ENCODE data around the gene RPTOR.

RPTOR gene

GRCh38 chr17:80839970-80840369 is 295.3 kb downstream of the RPTOR start:
- DNase-seq: no peak

GRCh38 chr17:80842456-80843013 is 297.9 kb downstream of the RPTOR start:
- no peak for DNase-seq

- DNase-seq: no peak
Measured at GRCh38 chr17:80843741-80844156, 299.1 kb downstream of the RPTOR start.

DNA sequence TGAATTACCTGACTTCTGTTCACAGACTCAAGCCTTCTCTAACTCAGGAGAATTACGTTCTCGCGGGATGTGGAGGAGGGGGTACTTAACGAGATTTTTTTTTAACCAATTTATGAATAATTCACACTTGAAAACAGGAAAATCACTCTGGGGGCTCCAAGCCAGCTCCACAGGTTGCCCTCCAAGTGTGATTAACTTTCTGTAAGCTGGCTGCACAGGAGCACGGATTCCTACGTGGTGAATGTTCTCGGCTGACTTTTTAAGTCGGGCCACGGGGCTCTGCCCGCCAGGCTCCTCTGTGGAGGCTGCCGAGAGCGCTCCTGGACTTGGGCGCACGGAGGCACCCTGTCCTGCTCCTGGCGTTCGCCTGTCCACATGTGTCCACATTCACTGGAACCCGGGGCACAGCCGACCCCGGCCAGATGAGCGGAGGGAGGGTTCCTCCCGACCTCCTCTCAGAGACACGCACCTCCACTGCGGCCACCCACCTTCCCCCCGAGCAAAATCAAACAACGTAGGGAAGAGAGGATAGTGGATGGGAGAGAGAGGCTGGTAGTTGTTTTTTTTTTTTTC is 299.9 kb downstream of the RPTOR start:
- DNase-seq: no peak

- no peak for DNase-seq
Measured at GRCh38 chr17:80845069-80845862, 300.6 kb downstream of the RPTOR start.

DNA sequence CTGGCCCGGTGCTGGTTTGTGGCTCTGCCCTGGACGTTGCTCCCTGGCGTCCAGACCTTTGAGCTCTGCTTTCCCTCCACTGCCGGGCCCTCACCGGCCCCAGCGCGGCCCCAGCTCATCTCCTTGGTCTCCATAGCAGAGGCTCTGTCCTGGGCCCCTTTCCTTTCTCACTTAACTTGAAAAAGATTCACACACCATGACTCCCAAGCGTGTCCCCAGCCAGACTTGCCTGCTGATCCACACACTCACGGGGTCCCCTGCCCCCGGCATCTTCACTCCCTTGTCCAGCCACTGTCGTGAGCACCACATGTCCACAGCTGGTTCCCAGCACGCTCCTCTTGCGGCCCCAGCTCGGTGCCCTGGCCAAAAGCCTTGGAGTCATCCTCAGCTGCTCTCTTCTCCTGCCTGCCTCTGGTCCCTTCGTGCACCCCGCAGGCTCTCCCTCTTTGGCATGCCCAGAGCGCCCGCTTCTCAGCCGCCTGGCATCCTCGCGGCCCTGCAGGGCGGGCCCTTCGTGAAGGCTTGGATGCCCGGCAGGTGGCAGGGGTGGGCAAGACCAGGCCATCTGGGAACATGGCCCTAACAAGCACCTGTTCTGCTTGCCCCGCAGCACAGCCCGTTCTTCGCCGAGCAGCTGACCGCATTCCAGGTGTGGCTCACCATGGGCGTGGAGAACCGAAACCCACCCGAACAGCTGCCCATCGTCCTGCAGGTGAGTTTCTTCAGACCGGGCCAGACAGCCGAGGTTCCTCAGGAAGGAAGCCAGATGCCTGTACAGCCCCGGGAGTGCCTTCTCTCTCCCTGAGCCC is 301.4 kb downstream of the RPTOR start:
- DNase-seq: no peak

- DNase-seq: no peak
Measured at GRCh38 chr17:80846932-80847331, 302.3 kb downstream of the RPTOR start.

- DNase-seq: no peak
Measured at GRCh38 chr17:80847496-80848230, 303.0 kb downstream of the RPTOR start.

DNA sequence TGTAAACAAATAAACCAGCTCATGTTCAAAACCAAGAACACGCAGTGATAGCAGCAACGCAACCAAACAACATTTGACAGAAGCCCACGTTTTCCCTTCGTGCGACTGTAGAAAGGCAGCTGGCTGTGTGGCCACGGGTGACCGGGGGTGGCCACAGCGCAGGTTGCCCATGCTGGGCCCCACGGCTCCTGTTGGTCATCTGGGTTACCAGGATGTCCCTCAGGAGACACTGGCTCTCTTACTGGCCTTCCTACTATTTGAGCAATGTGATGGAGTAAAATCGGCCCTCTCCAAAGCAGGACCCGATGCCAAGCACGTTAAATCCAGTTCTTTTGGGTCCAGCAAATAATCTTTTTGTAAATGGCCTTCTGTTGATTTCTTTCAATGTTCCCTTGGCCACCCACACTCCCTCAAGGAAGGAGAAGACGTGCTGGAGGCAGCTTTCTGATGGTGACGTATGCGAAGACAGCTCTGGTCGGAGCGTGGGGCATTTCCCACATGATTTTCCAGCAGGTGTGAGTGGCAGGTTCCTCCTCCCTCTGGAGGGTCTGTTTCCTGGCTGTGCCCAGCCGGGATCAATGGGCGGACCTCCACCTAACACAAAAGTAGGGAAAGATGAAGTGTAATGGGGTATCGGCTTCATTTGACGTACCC is 303.9 kb downstream of the RPTOR start:
- no peak for DNase-seq

- DNase-seq: no peak
Measured at GRCh38 chr17:80849119-80849518, 304.5 kb downstream of the RPTOR start.

- no peak for DNase-seq
Measured at GRCh38 chr17:80850109-80850508, 305.5 kb downstream of the RPTOR start.

GRCh38 chr17:80850817-80851216 is 306.2 kb downstream of the RPTOR start:
- no peak for DNase-seq

GRCh38 chr17:80851277-80851925 is 306.8 kb downstream of the RPTOR start:
- DNase-seq: no peak

DNA sequence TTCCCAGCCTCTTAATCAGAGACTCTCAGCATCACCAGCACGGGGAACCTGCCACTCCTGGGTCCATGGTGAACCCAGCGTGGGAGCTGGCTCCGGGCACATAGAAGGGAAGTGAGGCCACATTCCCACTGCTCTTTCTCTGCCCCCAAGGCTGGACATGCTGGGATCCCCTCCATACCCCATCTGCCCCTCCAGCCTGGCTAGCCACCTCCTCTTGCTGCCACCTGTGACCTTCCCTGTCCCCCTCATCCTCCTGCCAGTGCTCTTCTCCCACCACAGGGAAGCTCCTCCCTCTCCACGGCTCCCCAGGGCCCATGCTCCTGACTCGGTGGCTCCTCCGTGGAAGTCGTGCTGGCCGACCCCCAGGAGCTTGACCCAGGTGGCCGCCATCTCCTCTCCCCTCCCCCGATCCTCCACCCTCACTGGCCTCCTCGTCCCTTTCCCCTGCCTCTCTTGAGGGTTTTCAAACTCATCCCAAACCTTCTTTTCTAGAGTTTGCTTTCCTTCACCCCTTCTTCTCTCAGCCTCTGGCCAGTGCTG is 307.9 kb downstream of the RPTOR start:
- no peak for DNase-seq

GRCh38 chr17:80853076-80853475 is 308.4 kb downstream of the RPTOR start:
- no peak for DNase-seq

GRCh38 chr17:80854220-80854619 is 309.6 kb downstream of the RPTOR start:
- no peak for DNase-seq

- no peak for DNase-seq
Measured at GRCh38 chr17:80855196-80855947, 310.7 kb downstream of the RPTOR start.

DNA sequence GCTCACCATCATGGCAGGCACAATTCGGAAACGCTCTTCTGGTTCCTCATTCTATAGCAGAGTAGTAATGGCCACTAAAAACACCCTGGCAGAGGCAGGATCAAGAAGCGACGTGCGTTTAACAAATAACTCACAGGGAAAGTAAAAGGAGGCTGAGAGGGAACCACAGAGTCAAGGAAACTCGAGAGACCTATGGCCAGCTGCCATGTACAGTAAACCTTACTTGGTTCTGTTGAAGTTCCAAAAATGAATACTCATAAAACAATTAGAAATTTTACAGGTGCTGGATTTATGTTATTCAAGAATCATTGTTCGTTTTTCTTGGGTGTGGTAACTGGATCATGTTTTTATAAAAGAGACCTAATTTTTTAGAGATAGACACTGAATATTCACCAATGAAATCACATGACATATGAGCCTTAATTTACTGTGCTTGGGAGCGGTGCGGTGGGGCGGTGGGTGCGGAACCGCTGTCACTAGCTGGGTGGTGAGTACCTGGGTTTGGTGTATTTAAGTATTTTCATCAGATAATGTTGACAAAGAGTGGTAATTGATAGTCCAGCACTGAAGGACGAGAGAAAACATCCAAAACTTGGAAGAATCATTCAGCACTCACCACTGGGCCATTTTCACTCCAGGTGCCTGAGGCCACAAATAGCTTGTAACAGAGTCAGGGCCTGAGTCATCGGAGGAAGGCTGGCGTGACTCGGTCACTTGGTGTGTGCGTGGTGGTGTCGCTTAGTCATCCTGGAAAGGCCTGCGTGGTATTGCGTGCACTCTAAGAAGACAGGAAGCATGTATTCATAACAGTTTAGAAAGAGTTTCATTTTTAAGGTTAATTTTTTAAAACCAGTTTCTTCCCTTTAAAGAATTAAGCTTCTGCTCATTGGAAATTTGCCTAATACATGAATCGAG is 311.6 kb downstream of the RPTOR start:
- DNase-seq: no peak

Measured in NCI-H1436 (cell line).